Measurements from ENCODE around the gene DMXL1. TPM values are rescaled to one million over a fixed set of nuclear protein-coding genes. Genes with fewer than 3 reads are reported as not detected.
A peak's percentile ranks its signal among the peaks of the same experiment; 100 is the strongest.
"Not testable (repeated sequence)": the region's sequence is repeated elsewhere in the genome, so short reads cannot be mapped to it uniquely, and the experiment has no call there.

The DMXL1 gene
- total RNA-seq, 1 donor from 2014 or later, result 57.0 TPM

GRCh38 chr5:119131530-119132304 lies 60.8 kb downstream of the DMXL1 start:
- DNase-seq (ENCODE audit: low read depth), result peak; percentile 73

- not testable (repeated sequence) for DNase-seq (ENCODE audit: low read depth)
Measured at GRCh38 chr5:119135743-119136142, 64.9 kb downstream of the DMXL1 start.

- no peak for DNase-seq (ENCODE audit: low read depth)
Measured at GRCh38 chr5:119136666-119137318, 65.9 kb downstream of the DMXL1 start.

GRCh38 chr5:119153629-119154028 lies 82.7 kb downstream of the DMXL1 start:
- DNase-seq (ENCODE audit: low read depth), result no peak

- no peak for DNase-seq (ENCODE audit: low read depth)
Measured at GRCh38 chr5:119158144-119158543, 87.3 kb downstream of the DMXL1 start.

GRCh38 chr5:119161430-119161829 lies 90.5 kb downstream of the DMXL1 start:
- no peak for DNase-seq (ENCODE audit: low read depth)

- no peak for DNase-seq (ENCODE audit: low read depth)
Measured at GRCh38 chr5:119166026-119166425, 95.1 kb downstream of the DMXL1 start.

GRCh38 chr5:119168401-119168800 lies 97.5 kb downstream of the DMXL1 start:
- no peak for DNase-seq (ENCODE audit: low read depth)

GRCh38 chr5:119171686-119172085 lies 100.8 kb downstream of the DMXL1 start:
- no peak for DNase-seq (ENCODE audit: low read depth)

GRCh38 chr5:119174578-119175163 lies 103.8 kb downstream of the DMXL1 start:
- no peak for DNase-seq (ENCODE audit: low read depth)

- no peak for DNase-seq (ENCODE audit: low read depth)
Measured at GRCh38 chr5:119176785-119177184, 105.9 kb downstream of the DMXL1 start.

GRCh38 chr5:119177226-119177625 lies 106.3 kb downstream of the DMXL1 start:
- no peak for DNase-seq (ENCODE audit: low read depth)

- DNase-seq (ENCODE audit: low read depth), result no peak
Measured at GRCh38 chr5:119178435-119178834, 107.5 kb downstream of the DMXL1 start.

- no peak for DNase-seq (ENCODE audit: low read depth)
Measured at GRCh38 chr5:119179857-119180641, 109.2 kb downstream of the DMXL1 start.

GRCh38 chr5:119185512-119185911 lies 114.6 kb downstream of the DMXL1 start:
- DNase-seq (ENCODE audit: low read depth), result not testable (repeated sequence)

GRCh38 chr5:119187776-119188529 lies 117.1 kb downstream of the DMXL1 start:
- DNase-seq (ENCODE audit: low read depth), result no peak

- DNase-seq (ENCODE audit: low read depth), result no peak
Measured at GRCh38 chr5:119190470-119191095, 119.7 kb downstream of the DMXL1 start.

GRCh38 chr5:119191944-119192343 lies 121.1 kb downstream of the DMXL1 start:
- no peak for DNase-seq (ENCODE audit: low read depth)

GRCh38 chr5:119200795-119201194 lies 129.9 kb downstream of the DMXL1 start:
- no peak for DNase-seq (ENCODE audit: low read depth)

GRCh38 chr5:119207105-119207504 lies 136.2 kb downstream of the DMXL1 start:
- DNase-seq (ENCODE audit: low read depth), result no peak

- DNase-seq (ENCODE audit: low read depth), result no peak
Measured at GRCh38 chr5:119212026-119212425, 141.1 kb downstream of the DMXL1 start.
